ENCODE data around the gene ASTN2. TPM values are rescaled to one million over a fixed set of nuclear protein-coding genes. Genes with fewer than 3 reads are reported as not detected.

Gene ASTN2
- total RNA-seq, 1 donor from 2014 or later = 2.7 TPM

GRCh38 chr9:116617389-116617788 is 797.5 kb downstream of the ASTN2 start:
- Mint-ChIP-seq H3K27ac (no peak overlapping the region), H3K4me3 (ENCODE audit: low read depth) (no peak overlapping the region), H3K9me3 (peaks cover 14% of the 10 kb centered on the region), H3K27me3 (ENCODE audit: low read depth) (no peaks in the 10 kb centered on the region), H3K4me1 (ENCODE audit: low read depth) (no peaks in the 10 kb centered on the region), H3K36me3 (ENCODE audit: low read depth) (peaks cover 8% of the 10 kb centered on the region)
- DNase-seq (ENCODE audit: low spot score) = no peak
- intact Hi-C loops (cut with micrococcal nuclease) = no loop called here

- no peaks in the 10 kb centered on the region for H3K4me1 Mint-ChIP-seq (ENCODE audit: low read depth)
- intact Hi-C loops (cut with micrococcal nuclease) = no loop called here
- no peak overlapping the region for H3K27ac Mint-ChIP-seq
- H3K4me3 Mint-ChIP-seq (ENCODE audit: low read depth) = no peak overlapping the region
- peaks cover 8% of the 10 kb centered on the region for H3K36me3 Mint-ChIP-seq (ENCODE audit: low read depth)
- peaks cover 14% of the 10 kb centered on the region for H3K9me3 Mint-ChIP-seq
- H3K27me3 Mint-ChIP-seq (ENCODE audit: low read depth) = no peaks in the 10 kb centered on the region
- DNase-seq (ENCODE audit: low spot score) = no peak
Observed at GRCh38 chr9:116616304-116616914, 798.4 kb downstream of the ASTN2 start.

- no peak for DNase-seq (ENCODE audit: low spot score)
- H3K36me3 Mint-ChIP-seq (ENCODE audit: low read depth) = peaks cover 4% of the 10 kb centered on the region
- H3K27ac Mint-ChIP-seq = no peak overlapping the region
- H3K9me3 Mint-ChIP-seq = no peaks in the 10 kb centered on the region
- no peaks in the 10 kb centered on the region for H3K4me1 Mint-ChIP-seq (ENCODE audit: low read depth)
- intact Hi-C loops (cut with micrococcal nuclease) = no loop called here
- no peak overlapping the region for H3K4me3 Mint-ChIP-seq (ENCODE audit: low read depth)
- H3K27me3 Mint-ChIP-seq (ENCODE audit: low read depth) = no peaks in the 10 kb centered on the region
Observed at GRCh38 chr9:116608064-116608463, 806.8 kb downstream of the ASTN2 start.

- no peaks in the 10 kb centered on the region for H3K36me3 Mint-ChIP-seq (ENCODE audit: low read depth)
- no peak for DNase-seq (ENCODE audit: low spot score)
Observed at GRCh38 chr9:116605904-116606341, 808.9 kb downstream of the ASTN2 start.

GRCh38 chr9:116605060-116605459 is 809.8 kb downstream of the ASTN2 start:
- H3K36me3 Mint-ChIP-seq (ENCODE audit: low read depth) = no peaks in the 10 kb centered on the region
- intact Hi-C loops (cut with micrococcal nuclease) = no loop called here
- no peaks in the 10 kb centered on the region for H3K27me3 Mint-ChIP-seq (ENCODE audit: low read depth)
- DNase-seq (ENCODE audit: low spot score) = no peak
- no peaks in the 10 kb centered on the region for H3K4me1 Mint-ChIP-seq (ENCODE audit: low read depth)
- H3K9me3 Mint-ChIP-seq = no peaks in the 10 kb centered on the region
- H3K4me3 Mint-ChIP-seq (ENCODE audit: low read depth) = no peak overlapping the region
- H3K27ac Mint-ChIP-seq = no peak overlapping the region

More at GRCh38 chr9:116605904-116606341, 808.9 kb downstream of the ASTN2 start:
- Mint-ChIP-seq H3K27ac (no peak overlapping the region), H3K27me3 (ENCODE audit: low read depth) (no peaks in the 10 kb centered on the region), H3K9me3 (no peaks in the 10 kb centered on the region), H3K4me3 (ENCODE audit: low read depth) (no peak overlapping the region), H3K4me1 (ENCODE audit: low read depth) (no peaks in the 10 kb centered on the region)
- intact Hi-C loops (cut with micrococcal nuclease) = no loop called here

GRCh38 chr9:116604251-116604650 is 810.6 kb downstream of the ASTN2 start:
- intact Hi-C loops (cut with micrococcal nuclease) = no loop called here
- Mint-ChIP-seq H3K4me1 (ENCODE audit: low read depth) (no peaks in the 10 kb centered on the region), H3K4me3 (ENCODE audit: low read depth) (no peak overlapping the region), H3K9me3 (no peaks in the 10 kb centered on the region), H3K36me3 (ENCODE audit: low read depth) (no peaks in the 10 kb centered on the region), H3K27me3 (ENCODE audit: low read depth) (no peaks in the 10 kb centered on the region), H3K27ac (no peak overlapping the region)
- DNase-seq (ENCODE audit: low spot score) = no peak

- no peak overlapping the region for H3K4me3 Mint-ChIP-seq (ENCODE audit: low read depth)
- H3K27ac Mint-ChIP-seq = no peak overlapping the region
- no peaks in the 10 kb centered on the region for H3K9me3 Mint-ChIP-seq
- H3K4me1 Mint-ChIP-seq (ENCODE audit: low read depth) = no peaks in the 10 kb centered on the region
- intact Hi-C loops (cut with micrococcal nuclease) = no loop called here
- no peak for DNase-seq (ENCODE audit: low spot score)
- H3K36me3 Mint-ChIP-seq (ENCODE audit: low read depth) = no peaks in the 10 kb centered on the region
- H3K27me3 Mint-ChIP-seq (ENCODE audit: low read depth) = no peaks in the 10 kb centered on the region
Observed at GRCh38 chr9:116599342-116599884, 815.4 kb downstream of the ASTN2 start.

- Mint-ChIP-seq H3K9me3 (no peaks in the 10 kb centered on the region), H3K27me3 (ENCODE audit: low read depth) (no peaks in the 10 kb centered on the region), H3K36me3 (ENCODE audit: low read depth) (no peaks in the 10 kb centered on the region), H3K27ac (no peak overlapping the region), H3K4me3 (ENCODE audit: low read depth) (no peak overlapping the region), H3K4me1 (ENCODE audit: low read depth) (no peaks in the 10 kb centered on the region)
- no peak for DNase-seq (ENCODE audit: low spot score)
- intact Hi-C loops (cut with micrococcal nuclease) = no loop called here
Observed at GRCh38 chr9:116596646-116597045, 818.2 kb downstream of the ASTN2 start.

GRCh38 chr9:116594547-116594946 is 820.3 kb downstream of the ASTN2 start:
- Mint-ChIP-seq H3K9me3 (peaks cover 1% of the 10 kb centered on the region), H3K27ac (no peak overlapping the region), H3K4me1 (ENCODE audit: low read depth) (no peaks in the 10 kb centered on the region), H3K4me3 (ENCODE audit: low read depth) (no peak overlapping the region), H3K36me3 (ENCODE audit: low read depth) (no peaks in the 10 kb centered on the region), H3K27me3 (ENCODE audit: low read depth) (no peaks in the 10 kb centered on the region)
- intact Hi-C loops (cut with micrococcal nuclease) = no loop called here
- no peak for DNase-seq (ENCODE audit: low spot score)

GRCh38 chr9:116592970-116593369 is 821.9 kb downstream of the ASTN2 start:
- intact Hi-C loops (cut with micrococcal nuclease) = no loop called here
- H3K4me3 Mint-ChIP-seq (ENCODE audit: low read depth) = no peak overlapping the region
- H3K36me3 Mint-ChIP-seq (ENCODE audit: low read depth) = no peaks in the 10 kb centered on the region

GRCh38 chr9:116589392-116590354 is 825.2 kb downstream of the ASTN2 start:
- Mint-ChIP-seq H3K4me3 (ENCODE audit: low read depth) (no peak overlapping the region), H3K9me3 (peaks cover 17% of the 10 kb centered on the region), H3K27me3 (ENCODE audit: low read depth) (no peaks in the 10 kb centered on the region), H3K36me3 (ENCODE audit: low read depth) (no peaks in the 10 kb centered on the region), H3K27ac (no peak overlapping the region), H3K4me1 (ENCODE audit: low read depth) (no peaks in the 10 kb centered on the region)
- no peak for DNase-seq (ENCODE audit: low spot score)
- intact Hi-C loops (cut with micrococcal nuclease) = loop anchor here (2.0 kb wide), 1 partner anchor 71 kb away; no protein-coding TSS in a partner anchor

More at GRCh38 chr9:116592970-116593369, 821.9 kb downstream of the ASTN2 start:
- Mint-ChIP-seq H3K9me3 (peaks cover 17% of the 10 kb centered on the region), H3K27ac (no peak overlapping the region), H3K4me1 (ENCODE audit: low read depth) (no peaks in the 10 kb centered on the region), H3K27me3 (ENCODE audit: low read depth) (no peaks in the 10 kb centered on the region)
- no peak for DNase-seq (ENCODE audit: low spot score)

GRCh38 chr9:116587919-116588318 is 826.9 kb downstream of the ASTN2 start:
- H3K9me3 Mint-ChIP-seq = peaks cover 17% of the 10 kb centered on the region
- intact Hi-C loops (cut with micrococcal nuclease) = loop anchor here (2.0 kb wide), 1 partner anchor 73 kb away; no protein-coding TSS in a partner anchor
- H3K27ac Mint-ChIP-seq = no peak overlapping the region
- no peaks in the 10 kb centered on the region for H3K4me1 Mint-ChIP-seq (ENCODE audit: low read depth)
- H3K27me3 Mint-ChIP-seq (ENCODE audit: low read depth) = no peaks in the 10 kb centered on the region
- no peak for DNase-seq (ENCODE audit: low spot score)
- H3K36me3 Mint-ChIP-seq (ENCODE audit: low read depth) = no peaks in the 10 kb centered on the region
- no peak overlapping the region for H3K4me3 Mint-ChIP-seq (ENCODE audit: low read depth)

GRCh38 chr9:116585896-116586295 is 829.0 kb downstream of the ASTN2 start:
- intact Hi-C loops (cut with micrococcal nuclease) = no loop called here
- H3K4me3 Mint-ChIP-seq (ENCODE audit: low read depth) = no peak overlapping the region

More at GRCh38 chr9:116585896-116586295, 829.0 kb downstream of the ASTN2 start:
- Mint-ChIP-seq H3K27me3 (ENCODE audit: low read depth) (no peaks in the 10 kb centered on the region), H3K36me3 (ENCODE audit: low read depth) (no peaks in the 10 kb centered on the region), H3K4me1 (ENCODE audit: low read depth) (no peaks in the 10 kb centered on the region), H3K27ac (no peak overlapping the region), H3K9me3 (peaks cover 17% of the 10 kb centered on the region)
- DNase-seq (ENCODE audit: low spot score) = no peak

Measured in activated T-helper 2 cell treated with anti-CD3 and anti-CD28 coated beads, Interferon-gamma antibody, Interleukin-2, Interleukin-4, amounts not matched to agents 10 μg/mL and 5 μg/mL and 100 μg/mL, durations not matched to agents 14 hours and 24 hours and 36 hours (primary cell).